CD4-positive, alpha-beta T cell treated with Interleukin-1 beta for 1 hour (primary cell): ENCODE measurements around the gene CACNA1A.
A peak's percentile ranks its signal among the peaks of the same experiment; 100 is the strongest.
"Not testable (repeated sequence)": the region's sequence is repeated elsewhere in the genome, so short reads cannot be mapped to it uniquely, and the experiment has no call there.

ENCODE experiments used
- DNase-seq, 2 donors: peaks; one replicate each; pipeline ENCODE4 v3.0.0-alpha.2; 2020 to 2022

CACNA1A gene

GRCh38 chr19:13185763-13186657, 320.3 kb downstream of the CACNA1A start:
- DNase-seq = not testable (repeated sequence)

GRCh38 chr19:13184926-13185325, 321.4 kb downstream of the CACNA1A start:
- DNase-seq = not testable (repeated sequence)

GRCh38 chr19:13181747-13182388, 324.4 kb downstream of the CACNA1A start:
- peak; percentile 43 for DNase-seq

DNA sequence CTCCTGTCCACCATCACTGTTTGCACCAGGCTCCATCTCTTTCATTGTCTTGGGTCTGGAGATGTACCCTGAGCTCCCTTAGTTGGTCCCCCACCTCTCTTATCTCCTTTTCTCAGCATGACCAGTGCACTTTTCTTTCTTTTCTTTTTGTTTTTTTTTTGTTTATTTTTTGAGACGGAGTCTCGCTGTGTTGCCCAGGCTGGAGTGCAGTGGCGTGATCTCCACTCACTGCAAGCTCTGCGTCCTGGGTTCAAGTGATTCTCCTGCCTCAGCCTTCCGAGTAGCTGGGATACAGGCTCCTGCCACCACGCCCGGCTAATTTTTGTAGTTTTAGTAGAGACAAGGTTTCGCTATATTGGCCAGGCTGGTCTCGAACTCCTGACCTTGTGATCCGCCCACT, 328.0 kb downstream of the CACNA1A start:
- DNase-seq = not testable (repeated sequence)

DNA sequence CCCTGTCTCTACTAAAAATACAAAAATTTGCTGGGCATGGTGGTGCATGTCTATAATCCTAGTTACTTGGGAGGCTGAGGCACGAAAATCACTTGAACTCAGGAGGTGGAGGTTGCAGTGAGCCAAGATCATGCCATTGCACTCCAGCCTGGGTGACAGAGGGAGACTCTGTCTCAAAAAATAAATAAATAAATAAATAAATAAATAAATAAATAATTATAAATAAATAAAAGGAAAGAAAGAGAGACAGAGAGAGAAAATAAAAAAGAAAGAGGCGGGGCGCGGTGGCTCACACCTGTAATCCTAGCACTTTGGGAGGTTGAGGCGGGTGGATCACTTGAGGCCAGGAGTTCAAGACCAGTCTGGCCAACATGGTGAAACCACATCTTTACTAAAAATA, 328.7 kb downstream of the CACNA1A start:
- DNase-seq = not testable (repeated sequence)

GRCh38 chr19:13176345-13176744, 329.9 kb downstream of the CACNA1A start:
- no peak for DNase-seq

GRCh38 chr19:13173139-13173737, 333.0 kb downstream of the CACNA1A start:
- DNase-seq = no peak

- peak; percentile 71 to 74 for DNase-seq
Observed at GRCh38 chr19:13172346-13173138, 333.7 kb downstream of the CACNA1A start.

- no peak for DNase-seq
Observed at GRCh38 chr19:13171146-13171545, 335.1 kb downstream of the CACNA1A start.

GRCh38 chr19:13169769-13170168, 336.5 kb downstream of the CACNA1A start:
- DNase-seq = no peak

- not testable (repeated sequence) for DNase-seq
Observed at GRCh38 chr19:13166151-13166550, 340.1 kb downstream of the CACNA1A start.

DNA sequence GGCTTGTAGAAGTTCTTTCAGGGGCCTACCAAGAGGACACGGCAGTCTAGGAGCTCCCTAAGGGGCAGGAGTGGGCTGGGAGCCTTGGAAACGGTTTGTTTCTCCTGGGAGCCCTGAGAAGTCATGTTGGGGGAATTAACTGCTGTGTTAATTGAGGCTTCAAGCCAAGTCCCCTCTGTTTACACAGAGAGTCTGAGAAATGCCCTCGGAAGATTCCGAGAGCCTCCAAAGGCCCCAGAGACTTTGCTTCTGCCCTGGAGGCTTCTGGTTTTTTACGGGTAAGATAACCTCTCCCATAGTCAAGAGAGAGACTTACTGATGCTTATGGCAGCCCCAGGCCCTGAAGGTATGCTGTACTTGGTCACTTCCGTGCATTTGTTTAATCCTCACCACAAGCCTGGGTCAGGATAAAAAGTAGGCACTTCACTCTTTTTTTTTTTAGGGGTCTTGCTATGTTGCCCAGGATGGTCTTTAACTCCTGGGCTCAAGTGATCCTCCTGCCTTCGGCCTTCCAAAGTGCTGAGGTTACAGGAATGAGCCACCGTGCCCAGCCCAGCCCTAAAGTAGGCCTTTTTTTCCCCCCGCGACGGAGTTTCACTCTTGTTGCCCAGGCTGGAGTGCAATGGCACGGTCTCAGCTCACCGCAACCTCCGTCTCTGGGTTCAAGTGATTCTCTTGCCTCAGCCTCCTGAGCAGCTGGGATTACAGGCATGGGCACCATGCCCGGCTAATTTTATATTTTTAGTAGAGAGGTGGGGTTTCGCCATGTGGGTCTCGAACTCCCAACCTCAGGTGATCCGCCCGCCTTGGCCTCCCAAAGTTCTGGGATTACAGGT, 340.9 kb downstream of the CACNA1A start:
- DNase-seq = no peak

DNA sequence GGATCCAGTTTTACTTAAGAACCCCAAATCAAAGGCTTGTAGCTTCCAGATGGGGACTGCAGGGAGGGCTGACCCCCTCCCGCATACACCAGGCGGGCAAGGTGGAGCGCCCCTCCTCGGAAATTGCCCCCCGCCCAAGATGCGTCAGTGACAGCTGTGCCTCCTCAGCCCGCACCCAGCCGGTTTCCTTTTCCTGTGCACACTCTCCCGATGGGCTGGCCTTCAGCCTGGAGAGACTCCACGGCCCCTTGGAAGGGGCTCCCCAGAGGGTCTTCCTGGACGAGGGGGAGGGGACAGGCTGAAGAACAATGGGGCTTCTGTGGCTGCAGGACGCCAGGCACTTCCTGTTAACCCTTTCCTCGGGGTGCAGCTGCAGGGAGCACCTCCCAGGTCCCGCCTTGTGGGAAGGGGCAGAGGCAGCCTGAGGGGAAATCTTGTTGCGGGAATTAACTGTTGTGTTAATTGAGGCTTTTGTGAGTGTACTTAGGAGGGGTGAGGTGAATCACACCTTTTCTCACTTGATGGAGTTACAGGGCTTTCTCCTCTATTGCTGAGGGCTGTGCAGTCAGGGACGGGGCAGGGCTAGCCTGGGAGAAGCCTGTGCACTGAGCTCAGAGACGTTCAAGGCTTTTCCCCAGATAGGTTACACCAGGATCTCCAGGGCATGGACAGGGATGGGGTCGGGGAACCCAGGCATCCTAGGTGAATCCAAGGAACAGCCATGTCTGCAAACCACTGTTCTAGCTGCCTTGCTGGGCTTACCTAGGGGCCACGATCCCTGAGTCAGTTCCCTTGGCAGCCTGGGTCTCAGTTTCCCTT, 341.7 kb downstream of the CACNA1A start:
- peak; percentile 41 to 48 for DNase-seq

DNA sequence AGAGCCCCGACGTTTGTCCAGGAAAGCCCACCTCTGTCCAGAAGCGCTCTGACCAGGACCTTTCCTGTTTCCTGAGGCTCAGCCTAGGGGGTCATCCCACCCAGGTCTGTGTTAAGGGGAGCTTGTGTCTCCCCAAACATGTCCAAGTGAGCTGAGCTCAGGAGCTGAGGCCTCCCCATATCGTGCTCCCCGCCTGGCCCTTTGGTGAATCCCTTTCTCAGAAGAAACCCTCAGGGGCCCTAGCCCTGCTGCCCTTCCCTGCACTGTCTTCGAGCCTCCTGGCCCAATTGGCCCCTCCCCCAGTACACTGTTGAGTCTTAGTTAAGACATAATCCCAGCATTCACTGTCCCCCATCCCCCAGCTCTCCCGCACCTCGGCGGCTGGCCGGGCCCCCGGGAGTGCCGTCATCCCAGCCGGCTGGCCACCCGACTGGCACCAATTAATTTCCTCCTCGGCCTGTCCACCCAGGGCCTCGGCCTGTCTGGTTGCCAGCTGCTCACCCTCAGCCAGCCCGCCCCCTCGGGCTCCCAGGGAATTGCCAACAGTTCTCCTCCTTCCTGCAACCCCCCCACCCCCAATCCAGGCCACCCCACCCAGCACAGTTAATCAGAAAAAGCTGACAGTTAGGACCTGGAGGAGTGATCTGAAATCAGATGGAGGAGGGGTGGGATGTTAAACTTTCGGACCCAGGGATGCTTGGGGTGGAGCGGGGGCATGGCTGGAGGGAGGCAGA, 342.5 kb downstream of the CACNA1A start:
- peak; percentile 35 to 44 for DNase-seq

- DNase-seq = peak; percentile 87
Observed at GRCh38 chr19:13162724-13163608, 343.3 kb downstream of the CACNA1A start.

- DNase-seq = no peak
Observed at GRCh38 chr19:13160557-13160956, 345.7 kb downstream of the CACNA1A start.

DNA sequence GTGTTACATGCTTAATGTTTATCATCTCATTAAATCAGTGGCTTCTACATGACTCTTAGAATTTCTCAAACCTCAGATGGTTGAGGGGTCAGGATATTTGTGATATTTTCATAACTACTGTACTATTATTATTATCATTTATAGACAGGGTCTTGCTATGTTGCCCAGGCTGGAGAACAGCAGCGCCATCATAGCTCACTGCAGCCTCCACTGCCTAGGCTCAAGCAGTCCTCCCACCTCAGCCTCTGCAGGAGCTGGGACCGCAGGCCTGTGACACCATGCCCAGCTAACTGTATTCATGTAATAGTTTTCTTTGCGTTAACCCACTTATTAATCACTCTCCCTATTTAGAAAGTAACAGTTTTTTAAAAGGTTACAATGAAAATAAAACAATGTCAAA, 346.6 kb downstream of the CACNA1A start:
- no peak for DNase-seq
